K562 (cell line): ENCODE data around the gene ITPR2. TPM values are rescaled to one million over a fixed set of nuclear protein-coding genes. Genes with fewer than 3 reads are reported as not detected.

ENCODE experiments used
- ATF3 ChIP-seq, 2 experiments: fragments of 450-650 bp in 1 of 2; sonication (generic) in 1 of 2; formaldehyde crosslinking in 1 of 2; IDR thresholded peaks in 1 of 2; conservative IDR thresholded peaks in 1 of 2; 2 replicates each; pipeline versions ENCODE4 v1.6.1 to v1.8.1; 2016 to 2023; ENCODE audit warnings: mild to moderate bottlenecking in 2 of 2, moderate library complexity in 2 of 2, inconsistent platforms in 1 of 2, missing genetic modification reagents in 1 of 2
- HNRNPH1 ChIP-seq: fragments of 200-400 bp; formaldehyde crosslinking; optimal IDR thresholded peaks from 2 replicates; pipeline ENCODE3; 2017; ENCODE audit warnings: low read depth, mild to moderate bottlenecking, low read length, moderate library complexity
- LEF1 ChIP-seq: fragments of 450-650 bp; IDR thresholded peaks from 2 replicates; pipeline ENCODE4 v1.6.1; 2016; ENCODE audit warnings: mild to moderate bottlenecking
- MEIS2 ChIP-seq: fragments of 450-650 bp; IDR thresholded peaks from 2 replicates; pipeline ENCODE4 v1.6.1; 2014; ENCODE audit warnings: mild to moderate bottlenecking; ENCODE audit not compliant: partially characterized antibody
- RBM22 ChIP-seq: fragments of 200-400 bp; formaldehyde crosslinking; IDR thresholded peaks from 2 replicates; pipeline ENCODE4 v1.6.1; 2018; ENCODE audit warnings: low read length, low read depth; ENCODE audit not compliant: poor library complexity, severe bottlenecking
- REST ChIP-seq, 2 experiments: fragments of 450-650 bp; formaldehyde crosslinking in 1 of 2; IDR thresholded peaks; 2 replicates each; pipeline versions ENCODE4 v1.4.0 to v1.6.1; 2014 to 2020; ENCODE audit warnings: mild to moderate bottlenecking in 2 of 2, borderline replicate concordance in 1 of 2, low read depth in 1 of 2
- SMARCC2 ChIP-seq: fragments of 450-650 bp; IDR thresholded peaks from 2 replicates; pipeline ENCODE4 v1.6.1; 2017; ENCODE audit warnings: antibody characterized with exemption, moderate library complexity, mild to moderate bottlenecking, low read depth
- TAF1 ChIP-seq: IDR thresholded peaks from 2 replicates; pipeline ENCODE4 v1.6.1; 2011; ENCODE audit warnings: mild to moderate bottlenecking, low read length, moderate library complexity; ENCODE audit not compliant: insufficient read depth, control insufficient read depth, severe bottlenecking; ENCODE audit errors: extremely low read depth
- TARDBP ChIP-seq: fragments of 450-650 bp; IDR thresholded peaks from 2 replicates; pipeline ENCODE4 v1.6.1; 2016
- TSHZ1 ChIP-seq: fragments of 250-450 bp; sonication (Bioruptor Pico); IDR thresholded peaks from 2 replicates; pipeline ENCODE4 v1.4.0; 2020; ENCODE audit warnings: mild to moderate bottlenecking, moderate library complexity
- ZEB2 ChIP-seq: fragments of 450-650 bp; IDR thresholded peaks from 2 replicates; pipeline ENCODE4 v1.6.1; 2016
- ZNF212 ChIP-seq: fragments of 450-650 bp; formaldehyde crosslinking; IDR thresholded peaks from 2 replicates; pipeline ENCODE4 v1.4.0; 2020; ENCODE audit warnings: mild to moderate bottlenecking
- ZNF274 ChIP-seq: IDR thresholded peaks from 2 replicates; pipeline ENCODE4 v1.6.1; 2011; ENCODE audit warnings: low read depth, mild to moderate bottlenecking, low read length, moderate library complexity, borderline replicate concordance
- ZNF444 ChIP-seq: fragments of 250-450 bp; sonication (Bioruptor Pico); IDR thresholded peaks from 2 replicates; pipeline ENCODE4 v1.4.0; 2020; ENCODE audit warnings: mild to moderate bottlenecking, moderate library complexity
- ZNF707 ChIP-seq: fragments of 250-450 bp; sonication (Bioruptor Pico); conservative IDR thresholded peaks from 2 replicates; pipeline ENCODE4 v1.8.0; 2022; ENCODE audit warnings: inconsistent platforms, mild to moderate bottlenecking, moderate library complexity
- polyA plus RNA-seq, 8 experiments: library from polyadenylated mRNA; depleted of rRNA in 4 of 8; stranded (reverse) in 5 of 8; unstranded in 3 of 8; fragments of >200 nt; fragmentation: Nextera tagmentation in 2 of 8; fragmentation: Illumina TruSeq in 1 of 8; extraction: Ambion mirVana in 2 of 8; extraction: Trizol in 1 of 8; gene quantifications; 2 replicates each; pipeline versions ENCODE4 v1.2.1 to v1.2.3, GENCODE V29; 2011 to 2014; ENCODE audit warnings: inconsistent platforms in 1 of 8, missing spikeins in 1 of 8
- total RNA-seq, 7 experiments: library from RNA; depleted of rRNA in 6 of 7; stranded (reverse); fragments of >200 nt in 6 of 7; fragmentation: Illumina TruSeq in 2 of 7; extraction: Trizol in 2 of 7; gene quantifications; 2 replicates each; pipeline versions ENCODE4 v1.2.1 to v1.2.3, GENCODE V29; 2011 to 2021; ENCODE audit warnings: low replicate concordance in 1 of 7

The ITPR2 gene
- total and polyA plus RNA-seq, 9 of the 15 experiments (the other 6 are each of a cell fraction or from before 2014, with no cell fraction given), result 0.21 to 3.3 (median 0.95) TPM

- peak; percentile 65; the same call in 1 of the 2 replicates for TF ChIP-seq LEF1
- no peak for TF ChIP-seq RBM22
- TF ChIP-seq TAF1, result no peak
- TF ChIP-seq TSHZ1 (CRISPR knock-in tag), result no peak
- TF ChIP-seq ZNF274, result no peak
- peak; percentile 79; the same call in 1 of the 2 replicates for TF ChIP-seq ZEB2
- TF ChIP-seq ZNF444 (CRISPR knock-in tag), result no peak
- TF ChIP-seq ATF3 (IDR thresholded peaks at IDR 0.05), result peak; percentile 98
- TF ChIP-seq ATF3 (CRISPR knock-in tag; conservative IDR thresholded peaks at IDR 0.05), result no peak
- TF ChIP-seq ZNF707 (CRISPR knock-in tag), result no peak
- TF ChIP-seq HNRNPH1, result no peak
- peak; percentile 84 for TF ChIP-seq SMARCC2
- TF ChIP-seq MEIS2, result no peak
- no peak for TF ChIP-seq ZNF212 (CRISPR knock-in tag)
- TF ChIP-seq TARDBP, result no peak
- no peak for TF ChIP-seq REST (IDR thresholded peaks at IDR 0.05; ENCODE audit: borderline replicate concordance)
- no peak for TF ChIP-seq REST (CRISPR knock-in tag; IDR thresholded peaks at IDR 0.05; ENCODE audit: low read depth)
Measured at GRCh38 chr12:26691234-26691970, 141.6 kb downstream of the ITPR2 start (continued).
